OCI-LY1 (cell line): ENCODE measurements around the gene CHCHD10.

Source experiments
- EZH2 ChIP-seq: fragments of 200-600 bp; sonication (generic), shearing (Covaris generic); IDR thresholded peaks from 2 replicates; pipeline ENCODE4 v1.8.0; 2017; ENCODE audit warnings: borderline replicate concordance, mixed run types, mild to moderate bottlenecking, antibody characterized with exemption, low read length, moderate library complexity, mixed read lengths
- TF ChIP-seq, protein P1 (sequence below): fragments of 200-600 bp; sonication (generic), shearing (Covaris generic); IDR thresholded peaks from 2 replicates; pipeline ENCODE4 v1.5.1; 2017; ENCODE audit warnings: mild to moderate bottlenecking, antibody characterized with exemption, low read length, moderate library complexity, mixed read lengths

DNA sequence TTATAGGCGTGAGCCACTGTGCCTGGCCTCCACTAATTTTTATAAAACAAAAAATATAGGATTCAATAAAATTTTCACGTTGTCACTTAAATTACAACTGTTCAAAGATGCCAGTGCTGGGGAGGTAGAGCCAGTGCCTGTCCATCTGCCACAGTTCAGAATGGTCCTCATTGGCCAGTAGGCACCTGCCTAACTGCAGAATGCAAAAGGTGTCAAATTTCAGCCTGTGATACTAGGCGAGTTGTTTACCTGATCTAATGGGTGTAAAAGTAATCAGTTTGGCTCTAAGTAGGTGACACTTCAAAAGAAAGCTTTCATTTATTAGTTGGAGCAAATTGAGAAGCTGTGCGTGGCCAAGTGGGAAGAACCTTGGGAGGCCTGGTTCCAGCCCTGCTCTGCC is 21.3 kb upstream of the CHCHD10 start:
- TF ChIP-seq, protein P1, sequence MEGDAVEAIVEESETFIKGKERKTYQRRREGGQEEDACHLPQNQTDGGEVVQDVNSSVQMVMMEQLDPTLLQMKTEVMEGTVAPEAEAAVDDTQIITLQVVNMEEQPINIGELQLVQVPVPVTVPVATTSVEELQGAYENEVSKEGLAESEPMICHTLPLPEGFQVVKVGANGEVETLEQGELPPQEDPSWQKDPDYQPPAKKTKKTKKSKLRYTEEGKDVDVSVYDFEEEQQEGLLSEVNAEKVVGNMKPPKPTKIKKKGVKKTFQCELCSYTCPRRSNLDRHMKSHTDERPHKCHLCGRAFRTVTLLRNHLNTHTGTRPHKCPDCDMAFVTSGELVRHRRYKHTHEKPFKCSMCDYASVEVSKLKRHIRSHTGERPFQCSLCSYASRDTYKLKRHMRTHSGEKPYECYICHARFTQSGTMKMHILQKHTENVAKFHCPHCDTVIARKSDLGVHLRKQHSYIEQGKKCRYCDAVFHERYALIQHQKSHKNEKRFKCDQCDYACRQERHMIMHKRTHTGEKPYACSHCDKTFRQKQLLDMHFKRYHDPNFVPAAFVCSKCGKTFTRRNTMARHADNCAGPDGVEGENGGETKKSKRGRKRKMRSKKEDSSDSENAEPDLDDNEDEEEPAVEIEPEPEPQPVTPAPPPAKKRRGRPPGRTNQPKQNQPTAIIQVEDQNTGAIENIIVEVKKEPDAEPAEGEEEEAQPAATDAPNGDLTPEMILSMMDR = no peak
- no peak for TF ChIP-seq EZH2
